IMR-90 (cell line): ENCODE results near the gene FITM1.

Source experiments
- CTCF ChIP-seq: conservative IDR thresholded peaks from 2 replicates; pipeline ENCODE4 v1.5.1; 2012; ENCODE audit warnings: mild to moderate bottlenecking, low read depth, low read length, improper control_type of control experiment
- MAZ ChIP-seq: IDR thresholded peaks from 2 replicates; pipeline ENCODE4 v1.6.1; 2012; ENCODE audit warnings: low read depth, mild to moderate bottlenecking, low read length, improper control_type of control experiment, moderate library complexity, borderline replicate concordance
- SMC3 ChIP-seq: fragments of 150-350 bp; IDR thresholded peaks from 2 replicates; pipeline ENCODE4 v1.6.1; 2016; ENCODE audit warnings: low read depth, mild to moderate bottlenecking, antibody characterized with exemption, low read length, moderate library complexity
- USF2 ChIP-seq: fragments of 150-350 bp; IDR thresholded peaks from 2 replicates; pipeline ENCODE4 v1.6.1; 2017; ENCODE audit warnings: mild to moderate bottlenecking, antibody characterized with exemption, low read length, low read depth

- TF ChIP-seq CTCF (peak; percentile 97), SMC3 (peak; percentile 76), MAZ (peak; percentile 87), USF2 (peak; percentile 95)
These were observed 30.7 kb downstream of the FITM1 start, which contains the start of gene IRF9 for GRCh38 chr14:24160850-24161804.
